Panc1 (cell line): ENCODE results near the gene FOXN1. TPM values are rescaled to one million over a fixed set of nuclear protein-coding genes. Genes with fewer than 3 reads are reported as not detected.

Source experiments
- ATAC-seq: fragments of 200-7000 bp; cut with Tn5 transposase; 2 replicates; pipeline ENCODE4 v1.9.1; 2020; ENCODE audit warnings: mild to moderate bottlenecking, moderate library complexity
- BruUV-seq: library from RNA; stranded (reverse); fragments of 400-500 nt; replicated peaks from 2 replicates; lab custom pipeline; 2021; lab: Mats Ljungman, UMichigan
- CTCF ChIA-PET: fragments of 300-600 bp; sonication (Branson Sonifier 250); formaldehyde crosslinking; loops from one replicate; lab custom pipeline; 2022; ENCODE audit warnings: antibody characterized with exemption; lab: Charles Lee
- POLR2A ChIA-PET: fragments of 300-600 bp; sonication (Branson Sonifier 250); formaldehyde crosslinking; loops from one replicate; lab custom pipeline; 2022; ENCODE audit warnings: antibody characterized with exemption; lab: Charles Lee
- DNase-seq: peaks from one replicate; pipeline ENCODE4 v3.0.0-alpha.2; 2010; ENCODE audit warnings: low read depth, low spot score
- H3K27ac ChIP-seq: 2 replicates; pipeline ENCODE4 v1.5.1; 2011; ENCODE audit warnings: mild to moderate bottlenecking, low read length, inconsistent platforms
- H3K27me3 ChIP-seq: fragments of 200-500 bp; sonication (Bioruptor generic); 2 replicates; pipeline ENCODE4 v1.6.0; 2014; ENCODE audit warnings: low read length, inconsistent platforms; ENCODE audit not compliant: control insufficient read depth, insufficient read depth
- H3K36me3 ChIP-seq: fragments of 200-500 bp; sonication (Bioruptor generic); 2 replicates; pipeline ENCODE4 v1.5.1; 2014; ENCODE audit warnings: inconsistent platforms, mild to moderate bottlenecking, low read length, moderate library complexity; ENCODE audit not compliant: control insufficient read depth, insufficient read depth
- H3K4me1 ChIP-seq: 2 replicates; pipeline ENCODE4 v1.5.1; 2011; ENCODE audit warnings: inconsistent platforms, mild to moderate bottlenecking, low read length, moderate library complexity; ENCODE audit not compliant: control insufficient read depth, insufficient read depth
- H3K4me3 ChIP-seq, 2 experiments: 2 replicates each; pipeline ENCODE4 v1.5.1; 2011 to 2012; ENCODE audit warnings: low read depth in 2 of 2, low read length in 2 of 2, mild to moderate bottlenecking in 2 of 2, inconsistent platforms in 1 of 2, moderate library complexity in 1 of 2
- H3K9me3 ChIP-seq: fragments of 200-500 bp; sonication (Bioruptor generic); 2 replicates; pipeline ENCODE4 v1.5.1; 2014; ENCODE audit warnings: low read depth, mild to moderate bottlenecking, inconsistent platforms, low read length, moderate library complexity; ENCODE audit not compliant: control insufficient read depth, insufficient read depth
- CTCF ChIP-seq: fragments of 450-650 bp; IDR thresholded peaks from 2 replicates; pipeline ENCODE4 v1.5.1; 2017; ENCODE audit warnings: mild to moderate bottlenecking
- POLR2AphosphoS5 ChIP-seq: IDR thresholded peaks from 2 replicates; pipeline ENCODE4 v1.6.1; 2012; ENCODE audit warnings: mild to moderate bottlenecking, low read depth, low read length, moderate library complexity
- SIN3A ChIP-seq: IDR thresholded peaks from 2 replicates; pipeline ENCODE4 v1.6.1; 2012; ENCODE audit warnings: low read depth, mild to moderate bottlenecking, low read length, moderate library complexity, borderline replicate concordance; ENCODE audit not compliant: insufficient read depth
- TCF7L2 ChIP-seq: IDR thresholded peaks from 2 replicates; pipeline ENCODE4 v1.6.1; 2011; ENCODE audit warnings: mild to moderate bottlenecking, low read depth, low read length, inconsistent platforms
- in situ Hi-C: cut with HindIII; loops from 2 replicates; pipeline ENCODE4 v1.10.0; 2016; ENCODE audit warnings: low sequenced_read_pairs, low pct_unique_long_range_greater_than_20kb
- intact Hi-C: fragments of 100-400 bp; cut with micrococcal nuclease; formaldehyde crosslinking; loops from one replicate; pipeline ENCODE4 v1.10.0; 2022; ENCODE audit not compliant: unreplicated experiment
- total RNA-seq: library from RNA; stranded (reverse); gene quantifications from one replicate; pipeline ENCODE4 v1.2.1, GENCODE V29; 2021; ENCODE audit not compliant: unreplicated experiment
- TF ChIP-seq, protein P1 (sequence below), 2 experiments: IDR thresholded peaks; 2 replicates each; pipeline ENCODE4 v1.6.1; 2011 to 2012; ENCODE audit warnings: low read depth in 2 of 2, control low read depth in 1 of 2, low read length in 1 of 2, mild to moderate bottlenecking in 1 of 2, moderate library complexity in 1 of 2; ENCODE audit not compliant: insufficient read depth in 1 of 2

The FOXN1 gene
- total RNA-seq, 1 experiment from 2014 or later: not detected

GRCh38 chr17:28523186-28523585 lies 17.0 kb downstream of the FOXN1 start:
- DNase-seq: no peak
- CTCF ChIA-PET: interaction anchor here (0.6 to 0.7 kb wide), 2 partner anchors 124 to 273 kb away, joined by 3 to 4 read pairs; no protein-coding TSS in a partner anchor

DNA sequence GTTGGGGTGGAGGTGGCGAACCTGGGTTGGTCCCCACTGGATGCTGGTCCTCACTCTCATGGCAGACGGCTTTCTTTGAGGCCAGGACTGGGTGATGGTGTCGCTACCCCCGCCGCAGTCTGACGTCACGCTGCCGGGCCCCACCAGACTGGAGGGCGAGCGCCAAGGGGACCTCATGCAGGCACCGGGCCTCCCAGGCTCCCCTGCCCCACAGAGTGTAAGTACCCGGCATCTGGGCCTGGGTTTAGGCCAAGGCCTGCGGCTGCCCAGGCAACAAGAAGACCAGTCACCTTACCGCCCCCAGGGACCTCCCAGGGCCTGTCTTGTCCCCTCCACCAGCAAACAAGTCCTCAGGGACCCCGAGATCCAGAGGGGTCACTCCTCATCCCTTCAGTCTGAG lies 17.7 kb downstream of the FOXN1 start:
- POLR2A ChIA-PET: no interaction called here
- in situ Hi-C loops: no loop called here
- H3K9me3 ChIP-seq: no peaks in the 10 kb centered on the region

More at GRCh38 chr17:28523186-28523585, 17.0 kb downstream of the FOXN1 start:
- ATAC-seq: no peak
- Histone ChIP-seq H3K27me3 (no peaks in the 10 kb centered on the region), H3K9me3 (no peaks in the 10 kb centered on the region), H3K4me3 (no peak overlapping the region), H3K36me3 (no peaks in the 10 kb centered on the region), H3K4me1 (no peaks in the 10 kb centered on the region), H3K27ac (no peak overlapping the region)
- POLR2A ChIA-PET: no interaction called here
- in situ Hi-C loops: no loop called here
- no peak for TF ChIP-seq POLR2AphosphoS5
- no peak for TF ChIP-seq TCF7L2
- no peak for TF ChIP-seq CTCF
- no peak for TF ChIP-seq SIN3A
- TF ChIP-seq, protein P1, sequence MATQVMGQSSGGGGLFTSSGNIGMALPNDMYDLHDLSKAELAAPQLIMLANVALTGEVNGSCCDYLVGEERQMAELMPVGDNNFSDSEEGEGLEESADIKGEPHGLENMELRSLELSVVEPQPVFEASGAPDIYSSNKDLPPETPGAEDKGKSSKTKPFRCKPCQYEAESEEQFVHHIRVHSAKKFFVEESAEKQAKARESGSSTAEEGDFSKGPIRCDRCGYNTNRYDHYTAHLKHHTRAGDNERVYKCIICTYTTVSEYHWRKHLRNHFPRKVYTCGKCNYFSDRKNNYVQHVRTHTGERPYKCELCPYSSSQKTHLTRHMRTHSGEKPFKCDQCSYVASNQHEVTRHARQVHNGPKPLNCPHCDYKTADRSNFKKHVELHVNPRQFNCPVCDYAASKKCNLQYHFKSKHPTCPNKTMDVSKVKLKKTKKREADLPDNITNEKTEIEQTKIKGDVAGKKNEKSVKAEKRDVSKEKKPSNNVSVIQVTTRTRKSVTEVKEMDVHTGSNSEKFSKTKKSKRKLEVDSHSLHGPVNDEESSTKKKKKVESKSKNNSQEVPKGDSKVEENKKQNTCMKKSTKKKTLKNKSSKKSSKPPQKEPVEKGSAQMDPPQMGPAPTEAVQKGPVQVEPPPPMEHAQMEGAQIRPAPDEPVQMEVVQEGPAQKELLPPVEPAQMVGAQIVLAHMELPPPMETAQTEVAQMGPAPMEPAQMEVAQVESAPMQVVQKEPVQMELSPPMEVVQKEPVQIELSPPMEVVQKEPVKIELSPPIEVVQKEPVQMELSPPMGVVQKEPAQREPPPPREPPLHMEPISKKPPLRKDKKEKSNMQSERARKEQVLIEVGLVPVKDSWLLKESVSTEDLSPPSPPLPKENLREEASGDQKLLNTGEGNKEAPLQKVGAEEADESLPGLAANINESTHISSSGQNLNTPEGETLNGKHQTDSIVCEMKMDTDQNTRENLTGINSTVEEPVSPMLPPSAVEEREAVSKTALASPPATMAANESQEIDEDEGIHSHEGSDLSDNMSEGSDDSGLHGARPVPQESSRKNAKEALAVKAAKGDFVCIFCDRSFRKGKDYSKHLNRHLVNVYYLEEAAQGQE (IDR thresholded peaks at IDR 0.05; ENCODE audit: insufficient read depth in 1 of 2, low read depth in 2 of 2, low read length in 1 of 2): no peak
- intact Hi-C loops: no loop called here
- no TSS peak for BruUV-seq

More for the DNA sequence above, 17.7 kb downstream of the FOXN1 start:
- no peaks in the 10 kb centered on the region for H3K36me3 ChIP-seq
- TF ChIP-seq CTCF: no peak
- no peak for TF ChIP-seq SIN3A
- TF ChIP-seq, protein P1 (IDR thresholded peaks at IDR 0.05; ENCODE audit: insufficient read depth in 1 of 2, low read depth in 2 of 2, low read length in 1 of 2): no peak
- TF ChIP-seq POLR2AphosphoS5: no peak
- TF ChIP-seq TCF7L2: no peak
- no peaks in the 10 kb centered on the region for H3K27me3 ChIP-seq
- no peak overlapping the region for H3K4me3 ChIP-seq
- no peak overlapping the region for H3K27ac ChIP-seq
- intact Hi-C loops: no loop called here
- H3K4me1 ChIP-seq: no peaks in the 10 kb centered on the region
- no TSS peak for BruUV-seq
- CTCF ChIA-PET: interaction anchor here (0.7 kb wide), 1 partner anchor 123 kb away, joined by 3 read pairs; no protein-coding TSS in a partner anchor
- DNase-seq (no peak), ATAC-seq (no peak)
